HL-60 (cell line): ENCODE data around the gene TRO.

ENCODE experiments used
- DNase-seq, 2 experiments: peaks; one replicate each; pipeline ENCODE4 v3.0.0-alpha.2; 2010 to 2020; ENCODE audit warnings: low read depth in 1 of 2, low spot score in 1 of 2
- H3K27ac ChIP-seq: fragments of 250-450 bp; sonication (Bioruptor Pico); replicated peaks from 2 replicates; pipeline ENCODE4 v1.5.1; 2020; ENCODE audit warnings: mild to moderate bottlenecking, moderate library complexity
- H3K27me3 ChIP-seq: fragments of 250-450 bp; sonication (Bioruptor Pico); 2 replicates; pipeline ENCODE4 v1.5.1; 2021; ENCODE audit warnings: mild to moderate bottlenecking, moderate library complexity; ENCODE audit not compliant: insufficient read depth, poor library complexity, severe bottlenecking
- H3K4me3 ChIP-seq: replicated peaks from 2 replicates; pipeline ENCODE4 v1.5.1; 2011; ENCODE audit warnings: mild to moderate bottlenecking, control low read depth, low read length; ENCODE audit not compliant: insufficient read depth
- CTCF ChIP-seq: IDR thresholded peaks from one replicate; pipeline ENCODE4 v1.5.1; 2011; ENCODE audit warnings: low read length, control low read depth, inconsistent platforms; ENCODE audit not compliant: insufficient read depth
- GABPA ChIP-seq: IDR thresholded peaks from 2 replicates; pipeline ENCODE4 v1.6.1; 2012; ENCODE audit warnings: low read depth
- POLR2AphosphoS5 ChIP-seq: IDR thresholded peaks from 2 replicates; pipeline ENCODE4 v1.6.1; 2012; ENCODE audit warnings: low read depth
- REST ChIP-seq: IDR thresholded peaks from 2 replicates; pipeline ENCODE4 v1.6.1; 2012; ENCODE audit warnings: low read depth; ENCODE audit not compliant: insufficient replicate concordance
- SPI1 ChIP-seq: IDR thresholded peaks from 2 replicates; pipeline ENCODE4 v1.6.1; 2012; ENCODE audit warnings: low read depth, mild to moderate bottlenecking, borderline replicate concordance

Gene TRO

GRCh38 chrX:54961750-54962149, 41.1 kb downstream of the TRO start:
- H3K27ac ChIP-seq: no peak overlapping the region
- peaks cover 2% of the 10 kb centered on the region for H3K27me3 ChIP-seq
- H3K4me3 ChIP-seq: no peak overlapping the region
- DNase-seq: no peak
- TF ChIP-seq GABPA: no peak
- no peak for TF ChIP-seq CTCF
- TF ChIP-seq REST: no peak
- no peak for TF ChIP-seq SPI1
- TF ChIP-seq POLR2AphosphoS5: no peak

GRCh38 chrX:54964766-54965497, 44.3 kb downstream of the TRO start:
- DNase-seq: no peak
- Histone ChIP-seq H3K27ac (no peak overlapping the region), H3K27me3 (peaks cover 2% of the 10 kb centered on the region), H3K4me3 (no peak overlapping the region)
- no peak for TF ChIP-seq SPI1
- TF ChIP-seq REST: no peak
- no peak for TF ChIP-seq POLR2AphosphoS5
- no peak for TF ChIP-seq CTCF
- no peak for TF ChIP-seq GABPA

GRCh38 chrX:54977387-54977786, 56.8 kb downstream of the TRO start:
- H3K27ac ChIP-seq: no peak overlapping the region
- H3K4me3 ChIP-seq: no peak overlapping the region
- H3K27me3 ChIP-seq: no peaks in the 10 kb centered on the region
- DNase-seq: no peak
- no peak for TF ChIP-seq SPI1
- no peak for TF ChIP-seq CTCF
- no peak for TF ChIP-seq REST
- TF ChIP-seq POLR2AphosphoS5: no peak
- TF ChIP-seq GABPA: no peak
